Measurements from ENCODE around the gene JAKMIP1.

GRCh38 chr4:6134612-6135220, 65.6 kb downstream of the JAKMIP1 start:
- TF ChIP-seq, protein P1, sequence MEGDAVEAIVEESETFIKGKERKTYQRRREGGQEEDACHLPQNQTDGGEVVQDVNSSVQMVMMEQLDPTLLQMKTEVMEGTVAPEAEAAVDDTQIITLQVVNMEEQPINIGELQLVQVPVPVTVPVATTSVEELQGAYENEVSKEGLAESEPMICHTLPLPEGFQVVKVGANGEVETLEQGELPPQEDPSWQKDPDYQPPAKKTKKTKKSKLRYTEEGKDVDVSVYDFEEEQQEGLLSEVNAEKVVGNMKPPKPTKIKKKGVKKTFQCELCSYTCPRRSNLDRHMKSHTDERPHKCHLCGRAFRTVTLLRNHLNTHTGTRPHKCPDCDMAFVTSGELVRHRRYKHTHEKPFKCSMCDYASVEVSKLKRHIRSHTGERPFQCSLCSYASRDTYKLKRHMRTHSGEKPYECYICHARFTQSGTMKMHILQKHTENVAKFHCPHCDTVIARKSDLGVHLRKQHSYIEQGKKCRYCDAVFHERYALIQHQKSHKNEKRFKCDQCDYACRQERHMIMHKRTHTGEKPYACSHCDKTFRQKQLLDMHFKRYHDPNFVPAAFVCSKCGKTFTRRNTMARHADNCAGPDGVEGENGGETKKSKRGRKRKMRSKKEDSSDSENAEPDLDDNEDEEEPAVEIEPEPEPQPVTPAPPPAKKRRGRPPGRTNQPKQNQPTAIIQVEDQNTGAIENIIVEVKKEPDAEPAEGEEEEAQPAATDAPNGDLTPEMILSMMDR (IDR thresholded peaks at IDR 0.05): peak in 1 of 6 experiments; percentile 19
- no peak for TF ChIP-seq POLR2A (IDR thresholded peaks at IDR 0.05)
